H1 (cell line): Measurements from ENCODE around the gene RHOBTB1. TPM values are rescaled to one million over a fixed set of nuclear protein-coding genes. Genes with fewer than 3 reads are reported as not detected.

Experiments
- BCL11A ChIP-seq, 2 experiments: IDR thresholded peaks; one replicate each; pipeline ENCODE4 v1.6.1; 2011; ENCODE audit warnings: low read depth in 2 of 2, low read length in 2 of 2, mild to moderate bottlenecking in 2 of 2
- CEBPB ChIP-seq: IDR thresholded peaks from 2 replicates; pipeline ENCODE4 v1.6.1; 2012; ENCODE audit warnings: low read depth, low read length
- EGR1 ChIP-seq: IDR thresholded peaks from 2 replicates; pipeline ENCODE4 v1.6.1; 2011; ENCODE audit warnings: low read depth, low read length, borderline replicate concordance
- KDM1A ChIP-seq: fragments of 200-600, 300-600 bp; sonication (generic); IDR thresholded peaks from 2 replicates; pipeline ENCODE4 v1.7.1; 2016; ENCODE audit warnings: mild to moderate bottlenecking, low read length, borderline replicate concordance
- KDM5A ChIP-seq: fragments of 200-600 bp; IDR thresholded peaks from 2 replicates; pipeline ENCODE4 v1.7.1; 2012; ENCODE audit warnings: mild to moderate bottlenecking, low read length, inconsistent platforms, mixed read lengths
- RBBP5 ChIP-seq: IDR thresholded peaks from 2 replicates; pipeline ENCODE4 v1.7.1; 2012; ENCODE audit warnings: low read depth, mild to moderate bottlenecking, inconsistent platforms, low read length, moderate library complexity, borderline replicate concordance
- TEAD4 ChIP-seq: IDR thresholded peaks from 2 replicates; pipeline ENCODE4 v1.6.1; 2012; ENCODE audit warnings: low read depth, low read length, inconsistent platforms, mixed read lengths
- polyA plus RNA-seq, 7 experiments: library from polyadenylated mRNA; depleted of rRNA in 3 of 7; stranded (reverse) in 5 of 7; unstranded in 2 of 7; fragments of >200 nt in 5 of 7; fragments of 200-250 nt in 2 of 7; gene quantifications; 1 replicate in 5 of 7; 2 replicates in 1 of 7; 4 replicates in 1 of 7; pipeline versions ENCODE4 v1.2.1 to v1.2.3, GENCODE V29; 2011 to 2013; ENCODE audit warnings: missing spikeins in 2 of 7, mixed read lengths in 2 of 7
- total RNA-seq: library from RNA; stranded (reverse); fragmentation: NEBNext Ultra II Directional; extraction: Animal tissue kit (Norgen Biotek cat#: 25700); gene quantifications from 2 replicates; pipeline ENCODE4 v1.2.1, GENCODE V29; 2021

RHOBTB1 gene
- total and polyA plus RNA-seq, 2 of the 8 experiments (the other 6 are each of a cell fraction or from before 2014, with no cell fraction given), result 6.1 to 7.4 TPM

- TF ChIP-seq TEAD4 (no peak), KDM5A (no peak), RBBP5 (no peak), BCL11A (IDR thresholded peaks at IDR 0.05; ENCODE audit: low read depth in 2 of 2, low read length in 2 of 2) (no peak), KDM1A (no peak), CEBPB (no peak), EGR1 (no peak)
Measured at GRCh38 chr10:60862517-60862916, 81.5 kb downstream of the RHOBTB1 start (continued).
